Measurements from ENCODE around the gene FBXO9.

The FBXO9 gene

GRCh38 chr6:53095716-53096115 is 30.5 kb downstream of the FBXO9 start:
- DNase-seq, result no peak

- no peak for DNase-seq
Measured at GRCh38 chr6:53100561-53100960, 35.4 kb downstream of the FBXO9 start.

GRCh38 chr6:53101006-53101405 is 35.8 kb downstream of the FBXO9 start:
- DNase-seq, result no peak

- no peak for DNase-seq
Measured at GRCh38 chr6:53103993-53104675, 38.9 kb downstream of the FBXO9 start.

- DNase-seq, result no peak
Measured at GRCh38 chr6:53104916-53105315, 39.7 kb downstream of the FBXO9 start.

- DNase-seq, result no peak
Measured at GRCh38 chr6:53107091-53107490, 41.9 kb downstream of the FBXO9 start.

GRCh38 chr6:53109612-53110011 is 44.4 kb downstream of the FBXO9 start:
- no peak for DNase-seq

GRCh38 chr6:53111865-53112264 is 46.7 kb downstream of the FBXO9 start:
- no peak for DNase-seq

GRCh38 chr6:53112404-53112803 is 47.2 kb downstream of the FBXO9 start:
- DNase-seq, result no peak

- DNase-seq, result no peak
Measured at GRCh38 chr6:53112871-53113270, 47.7 kb downstream of the FBXO9 start.

GRCh38 chr6:53113742-53114141 is 48.5 kb downstream of the FBXO9 start:
- no peak for DNase-seq

GRCh38 chr6:53115113-53115512 is 49.9 kb downstream of the FBXO9 start:
- no peak for DNase-seq

- DNase-seq, result no peak
Measured at GRCh38 chr6:53115741-53116140, 50.5 kb downstream of the FBXO9 start.

GRCh38 chr6:53119349-53119748 is 54.1 kb downstream of the FBXO9 start:
- DNase-seq, result no peak

- DNase-seq, result no peak
Measured at GRCh38 chr6:53119772-53120409, 54.7 kb downstream of the FBXO9 start.

- DNase-seq, result no peak
Measured at GRCh38 chr6:53124131-53124800, 59.1 kb downstream of the FBXO9 start.

GRCh38 chr6:53125276-53125675 is 60.1 kb downstream of the FBXO9 start:
- no peak for DNase-seq

GRCh38 chr6:53128842-53129241 is 63.6 kb downstream of the FBXO9 start:
- DNase-seq, result no peak

- DNase-seq, result no peak
Measured at GRCh38 chr6:53130569-53131290, 65.5 kb downstream of the FBXO9 start.

- DNase-seq, result no peak
Measured at GRCh38 chr6:53133961-53134360, 68.8 kb downstream of the FBXO9 start.

- DNase-seq, result no peak
Measured at GRCh38 chr6:53134601-53135235, 69.5 kb downstream of the FBXO9 start.

- DNase-seq, result no peak
Measured at GRCh38 chr6:53136000-53136609, 70.9 kb downstream of the FBXO9 start.

Measured in activated CD8-positive, alpha-beta memory T cell treated with anti-CD3 and anti-CD28 coated beads for 24 hours (primary cell).